Colonic mucosa (tissue), 4 donors: ENCODE results near the gene CCNL1. TPM values are rescaled to one million over a fixed set of nuclear protein-coding genes. Genes with fewer than 3 reads are reported as not detected.

Experiments used
- DNase-seq: peaks from one replicate; pipeline ENCODE4 v3.0.0-alpha.2; 2020
- H3K27ac ChIP-seq: fragments of 200-600 bp; one replicate; pipeline ENCODE4 v1.8.0; 2021
- H3K27me3 ChIP-seq: fragments of 200-600 bp; one replicate; pipeline ENCODE4 v1.8.0; 2021
- H3K36me3 ChIP-seq: fragments of 200-600 bp; one replicate; pipeline ENCODE4 v1.8.0; 2021
- H3K4me1 ChIP-seq: fragments of 200-600 bp; one replicate; pipeline ENCODE4 v1.8.0; 2021; ENCODE audit warnings: mild to moderate bottlenecking
- H3K4me3 ChIP-seq: fragments of 200-600 bp; one replicate; pipeline ENCODE4 v1.8.0; 2021
- H3K9ac ChIP-seq, 2 donors: one replicate each; pipeline ENCODE4 v1.7.0; 2013; ENCODE audit warnings: control low read depth in 2 of 2, low read depth in 2 of 2, low read length in 2 of 2
- H3K9me3 ChIP-seq: fragments of 200-600 bp; one replicate; pipeline ENCODE4 v1.8.0; 2021
- CTCF ChIP-seq: fragments of 200-600 bp; IDR thresholded peaks from one replicate; pipeline ENCODE4 v1.8.0; 2022; ENCODE audit warnings: antibody characterized with exemption, mild to moderate bottlenecking
- intact Hi-C: fragments of 100-400 bp; cut with DNase I; formaldehyde crosslinking; loops from one replicate; pipeline ENCODE4 v1.14.1; 2022
- total RNA-seq, 2 donors: library from RNA; stranded (reverse); fragmentation: NEBNext Ultra II Directional in 1 of 2; extraction: Animal tissue kit (Norgen Biotek cat#: 25700) in 1 of 2; gene quantifications; one replicate each; pipeline ENCODE4 v1.2.1, GENCODE V29; 2021
- donor health status: healthy.
- donor health status: DM: no; HTN: no; CAD: no.
- donor health status: DM: no; HTN: no; CAD: no.

Gene CCNL1
- total RNA-seq, 2 donors from 2014 or later: 76.4 to 103 TPM

- H3K4me3 ChIP-seq: no peak overlapping the region
- peaks cover 17% of the 10 kb centered on the region for H3K4me1 ChIP-seq
- no peaks in the 10 kb centered on the region for H3K9me3 ChIP-seq
- no peak for DNase-seq
- peaks cover 49% of the 10 kb centered on the region for H3K36me3 ChIP-seq
- no peaks in the 10 kb centered on the region for H3K27me3 ChIP-seq
- H3K9ac ChIP-seq: no peak overlapping the region
- no peak for TF ChIP-seq CTCF
- intact Hi-C loops: loop anchor here (10.0 kb wide), 1 partner anchor 598 kb away; the partner anchor contains the start of gene SSR3
- H3K27ac ChIP-seq: no peak overlapping the region
Observed at GRCh38 chr3:157152930-157153329, 7.0 kb downstream of the CCNL1 start.

GRCh38 chr3:157152438-157152837 is 7.5 kb downstream of the CCNL1 start:
- Histone ChIP-seq H3K9me3 (no peaks in the 10 kb centered on the region), H3K4me1 (peaks cover 14% of the 10 kb centered on the region), H3K9ac (no peak overlapping the region), H3K36me3 (peaks cover 49% of the 10 kb centered on the region), H3K27me3 (no peaks in the 10 kb centered on the region), H3K27ac (no peak overlapping the region), H3K4me3 (no peak overlapping the region)
- DNase-seq: no peak
- TF ChIP-seq CTCF: no peak
- intact Hi-C loops: loop anchor here (10.0 kb wide), 1 partner anchor 598 kb away; the partner anchor contains the start of gene SSR3

GRCh38 chr3:157151627-157152026 is 8.3 kb downstream of the CCNL1 start:
- Histone ChIP-seq H3K4me1 (peaks cover 11% of the 10 kb centered on the region), H3K4me3 (no peak overlapping the region), H3K27me3 (no peaks in the 10 kb centered on the region), H3K9ac (no peak overlapping the region), H3K36me3 (peaks cover 46% of the 10 kb centered on the region), H3K27ac (no peak overlapping the region), H3K9me3 (no peaks in the 10 kb centered on the region)
- no peak for DNase-seq
- intact Hi-C loops: loop anchor here (10.0 kb wide), 1 partner anchor 597 kb away; the partner anchor contains the start of gene SSR3
- TF ChIP-seq CTCF: no peak

GRCh38 chr3:157151151-157151550 is 8.8 kb downstream of the CCNL1 start:
- no peak for TF ChIP-seq CTCF
- DNase-seq: no peak
- Histone ChIP-seq H3K36me3 (peaks cover 41% of the 10 kb centered on the region), H3K4me3 (no peak overlapping the region), H3K9me3 (no peaks in the 10 kb centered on the region), H3K27me3 (no peaks in the 10 kb centered on the region), H3K9ac (no peak overlapping the region), H3K4me1 (peaks cover 7% of the 10 kb centered on the region), H3K27ac (no peak overlapping the region)
- intact Hi-C loops: loop anchor here (10.0 kb wide), 1 partner anchor 596 kb away; the partner anchor contains the start of gene SSR3

GRCh38 chr3:157149136-157149696 is 10.7 kb downstream of the CCNL1 start:
- peaks cover 41% of the 10 kb centered on the region for H3K36me3 ChIP-seq
- no peak for TF ChIP-seq CTCF
- intact Hi-C loops: no loop called here

More at GRCh38 chr3:157149136-157149696, 10.7 kb downstream of the CCNL1 start:
- Histone ChIP-seq H3K27ac (no peak overlapping the region), H3K27me3 (no peaks in the 10 kb centered on the region), H3K4me3 (no peak overlapping the region), H3K9ac (no peak overlapping the region), H3K4me1 (no peaks in the 10 kb centered on the region), H3K9me3 (no peaks in the 10 kb centered on the region)
- no peak for DNase-seq
